H7 (cell line): ENCODE results near the gene NXNL2. TPM values are rescaled to one million over a fixed set of nuclear protein-coding genes. Genes with fewer than 3 reads are reported as not detected.

Experiments
- DNase-seq: peaks from one replicate; pipeline ENCODE4 v3.0.0; 2012
- H3K27me3 ChIP-seq: 2 replicates; pipeline ENCODE4 v1.6.0; 2011; ENCODE audit warnings: mild to moderate bottlenecking, low read length; ENCODE audit not compliant: control insufficient read depth, insufficient read depth
- H3K36me3 ChIP-seq: replicated peaks from 2 replicates; pipeline ENCODE4 v1.5.1; 2011; ENCODE audit warnings: low read length; ENCODE audit not compliant: control insufficient read depth, insufficient read depth
- H3K4me3 ChIP-seq: 2 replicates; pipeline ENCODE4 v1.5.1; 2011; ENCODE audit warnings: low read depth, mild to moderate bottlenecking, control low read depth, low read length, moderate library complexity; ENCODE audit not compliant: insufficient read depth
- total RNA-seq: library from RNA; depleted of rRNA; stranded (reverse); fragments of >200 nt; shearing (Covaris generic); gene quantifications from 2 replicates; pipeline ENCODE4 v1.2.3, GENCODE V29; 2014

Gene NXNL2
- total RNA-seq, 1 experiment from 2014 or later: 1.8 TPM

DNA sequence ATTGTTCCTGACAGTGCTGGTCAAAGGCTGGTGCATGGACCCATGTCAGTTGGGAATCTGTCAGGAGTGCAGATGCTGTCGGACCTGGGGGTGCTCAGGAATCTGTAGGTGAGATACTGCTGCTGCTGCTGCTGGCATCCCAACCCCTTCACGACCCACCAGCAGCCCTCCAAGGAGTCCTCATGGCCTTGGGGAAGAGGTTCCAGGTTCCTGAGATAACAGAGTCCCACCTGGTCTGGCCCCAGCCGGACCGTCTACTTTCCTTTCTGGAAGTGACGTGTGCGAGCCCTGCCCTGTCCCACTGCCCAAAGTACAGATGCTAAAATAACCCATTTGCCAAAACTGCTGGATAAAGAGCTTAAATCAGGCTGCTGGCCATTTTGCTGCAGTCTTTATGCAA lies 4.3 kb downstream of the NXNL2 start:
- Histone ChIP-seq H3K4me3 (no peak overlapping the region), H3K27me3 (peaks cover 14% of the 10 kb centered on the region), H3K36me3 (no peaks in the 10 kb centered on the region)
- no peak for DNase-seq

- Histone ChIP-seq H3K27me3 (peaks cover 12% of the 10 kb centered on the region), H3K36me3 (no peaks in the 10 kb centered on the region), H3K4me3 (no peak overlapping the region)
- no peak for DNase-seq
Observed at GRCh38 chr9:88540251-88540763, 5.3 kb downstream of the NXNL2 start.

GRCh38 chr9:88544245-88544644 lies 9.3 kb downstream of the NXNL2 start:
- Histone ChIP-seq H3K36me3 (no peaks in the 10 kb centered on the region), H3K27me3 (no peaks in the 10 kb centered on the region), H3K4me3 (no peak overlapping the region)
- no peak for DNase-seq

GRCh38 chr9:88551546-88552137 lies 16.7 kb downstream of the NXNL2 start:
- Histone ChIP-seq H3K36me3 (no peaks in the 10 kb centered on the region), H3K4me3 (no peak overlapping the region), H3K27me3 (no peaks in the 10 kb centered on the region; the same call in 1 of the 2 replicates)
- DNase-seq: peak; percentile 66

DNA sequence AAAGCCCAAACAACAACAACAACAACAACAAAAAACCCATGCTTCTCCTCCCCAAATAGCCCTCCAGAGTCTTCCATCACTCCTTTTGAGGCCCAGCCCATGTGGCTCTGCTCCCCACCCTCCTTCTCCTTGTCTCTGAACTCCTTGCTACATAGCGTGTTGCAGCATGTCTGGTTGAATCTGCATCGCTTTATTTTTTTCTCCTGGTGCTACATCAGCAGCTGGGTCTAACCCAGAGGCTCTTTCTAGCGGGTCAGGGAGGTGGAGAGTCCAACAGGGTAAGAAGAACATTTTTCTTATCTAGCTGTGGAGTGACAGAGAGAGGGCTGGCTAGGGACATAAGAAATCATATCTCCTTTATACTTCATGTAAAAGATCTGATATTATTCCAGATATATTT lies 18.4 kb downstream of the NXNL2 start:
- DNase-seq: no peak
- Histone ChIP-seq H3K36me3 (no peaks in the 10 kb centered on the region), H3K4me3 (no peak overlapping the region), H3K27me3 (no peaks in the 10 kb centered on the region; the same call in 1 of the 2 replicates)

DNA sequence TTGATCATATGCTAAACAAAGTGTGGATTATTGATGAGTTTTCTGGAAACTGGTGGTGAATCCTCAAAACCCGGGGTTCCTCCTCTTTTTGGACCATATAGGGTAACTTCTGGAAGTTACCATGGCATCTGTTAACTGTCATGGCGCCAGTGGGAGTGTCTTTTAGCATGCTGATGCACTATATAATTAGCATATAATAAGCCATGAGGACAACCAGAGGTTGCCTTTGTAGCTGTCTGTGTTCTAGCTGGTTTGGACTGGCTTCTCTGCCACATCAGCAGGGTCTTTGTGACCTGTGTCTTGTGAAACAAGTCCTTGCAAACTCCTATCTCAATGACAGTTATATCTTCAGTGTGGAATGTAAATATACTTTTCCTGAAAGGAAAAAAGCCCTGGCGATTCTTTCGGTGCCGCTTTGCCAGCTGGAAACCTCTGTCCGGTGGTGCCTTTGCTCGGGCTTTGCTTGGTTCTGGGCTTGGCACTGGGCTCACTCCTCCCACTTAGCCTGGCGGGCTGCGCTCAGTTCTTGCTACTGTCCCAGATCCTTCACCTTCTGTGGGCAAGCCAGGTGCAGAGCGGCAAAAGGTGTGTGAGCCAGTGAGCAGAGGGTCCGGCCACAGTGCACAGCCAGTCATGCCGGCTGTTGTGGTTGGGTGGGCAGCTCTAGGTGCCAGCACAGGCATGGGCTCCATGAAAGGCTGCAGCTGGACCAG lies 20.4 kb downstream of the NXNL2 start:
- Histone ChIP-seq H3K27me3 (no peaks in the 10 kb centered on the region; the same call in 1 of the 2 replicates), H3K4me3 (no peak overlapping the region), H3K36me3 (no peaks in the 10 kb centered on the region)
- DNase-seq: no peak

GRCh38 chr9:88559661-88560060 lies 24.7 kb downstream of the NXNL2 start:
- Histone ChIP-seq H3K4me3 (no peak overlapping the region), H3K27me3 (no peaks in the 10 kb centered on the region), H3K36me3 (no peaks in the 10 kb centered on the region)
- DNase-seq: no peak

DNA sequence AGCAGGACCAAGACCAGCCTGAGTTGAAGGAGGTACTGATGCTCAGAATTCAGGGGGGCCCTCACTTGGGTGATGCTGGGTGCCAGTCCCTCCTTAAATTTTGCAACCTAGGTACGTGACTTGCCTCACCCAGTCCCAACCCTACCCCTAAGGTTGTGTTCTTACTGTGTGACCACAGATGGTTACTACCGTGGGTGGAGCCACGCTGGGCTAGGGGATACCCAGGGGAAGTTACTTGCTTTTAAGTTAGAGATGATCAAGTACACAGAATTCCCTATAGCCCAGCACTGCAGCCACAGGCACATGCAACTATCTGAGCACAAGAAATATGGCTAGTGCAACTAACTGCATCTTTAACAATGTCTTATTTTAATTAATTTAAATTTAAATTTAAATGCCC lies 32.9 kb downstream of the NXNL2 start:
- no peak for DNase-seq
- H3K4me3 ChIP-seq: no peak overlapping the region
- H3K36me3 ChIP-seq: no peaks in the 10 kb centered on the region
- H3K27me3 ChIP-seq: no peaks in the 10 kb centered on the region

DNA sequence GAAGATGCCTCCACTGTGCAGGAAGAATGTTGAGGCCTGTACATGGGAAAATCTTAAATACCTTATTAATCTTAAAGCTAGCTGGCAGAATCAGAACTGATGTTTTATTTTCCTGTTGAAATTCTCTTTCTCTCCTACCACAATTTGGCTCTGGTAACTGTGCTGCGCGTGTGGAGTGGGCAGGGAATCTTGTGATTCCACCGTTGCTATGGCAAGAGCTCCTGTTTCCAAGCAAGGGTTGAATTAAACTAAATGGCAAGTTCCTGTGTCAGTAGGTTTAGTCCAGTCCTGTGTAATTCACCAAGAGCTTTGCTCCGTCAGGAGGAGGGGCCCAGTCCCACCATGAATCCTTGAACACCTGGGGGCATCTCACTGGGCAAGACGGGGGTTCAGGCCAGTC lies 36.4 kb downstream of the NXNL2 start:
- Histone ChIP-seq H3K4me3 (no peak overlapping the region), H3K36me3 (no peaks in the 10 kb centered on the region), H3K27me3 (no peaks in the 10 kb centered on the region)
- no peak for DNase-seq

DNA sequence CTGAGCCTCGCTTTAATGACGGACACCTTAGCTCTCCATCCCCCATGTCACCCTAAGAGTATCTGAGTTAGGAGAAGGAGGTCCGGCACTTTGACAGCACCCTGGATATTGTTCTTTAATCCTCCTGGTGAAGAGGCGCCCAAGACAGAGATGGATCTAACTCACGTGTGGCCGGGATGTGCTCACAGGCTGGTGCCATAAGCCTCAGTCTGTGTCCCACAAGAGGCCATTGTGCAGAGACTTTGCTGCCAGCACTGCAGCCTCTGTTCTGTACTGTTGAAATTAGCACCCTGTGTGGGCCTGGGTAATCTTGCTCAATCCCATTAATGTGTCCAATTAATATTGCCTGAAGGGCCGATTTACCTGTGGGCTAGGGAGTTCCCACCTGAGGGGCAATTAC lies 37.7 kb downstream of the NXNL2 start:
- Histone ChIP-seq H3K36me3 (no peaks in the 10 kb centered on the region), H3K27me3 (no peaks in the 10 kb centered on the region), H3K4me3 (no peak overlapping the region)
- no peak for DNase-seq

DNA sequence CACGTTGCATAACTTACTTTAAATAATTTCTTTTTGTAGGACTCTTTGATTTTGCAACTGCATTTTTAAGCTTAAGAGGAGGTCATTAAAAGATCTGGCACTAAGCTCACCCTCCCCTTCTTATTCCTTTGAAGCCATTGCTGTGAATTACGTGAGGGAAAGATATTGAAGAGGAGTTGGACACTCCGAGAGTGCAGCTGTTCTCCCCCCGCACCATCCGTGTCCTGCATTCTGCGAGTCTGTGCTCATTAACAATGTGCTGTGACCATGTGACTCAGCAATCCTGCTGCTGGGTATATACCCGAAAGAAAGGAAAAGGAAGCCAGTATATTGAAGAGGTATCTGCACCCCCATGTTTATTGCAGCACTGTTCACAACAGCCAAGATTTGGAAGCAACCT lies 40.0 kb downstream of the NXNL2 start:
- no peak for DNase-seq
- Histone ChIP-seq H3K27me3 (no peaks in the 10 kb centered on the region), H3K4me3 (no peak overlapping the region), H3K36me3 (no peaks in the 10 kb centered on the region)

DNA sequence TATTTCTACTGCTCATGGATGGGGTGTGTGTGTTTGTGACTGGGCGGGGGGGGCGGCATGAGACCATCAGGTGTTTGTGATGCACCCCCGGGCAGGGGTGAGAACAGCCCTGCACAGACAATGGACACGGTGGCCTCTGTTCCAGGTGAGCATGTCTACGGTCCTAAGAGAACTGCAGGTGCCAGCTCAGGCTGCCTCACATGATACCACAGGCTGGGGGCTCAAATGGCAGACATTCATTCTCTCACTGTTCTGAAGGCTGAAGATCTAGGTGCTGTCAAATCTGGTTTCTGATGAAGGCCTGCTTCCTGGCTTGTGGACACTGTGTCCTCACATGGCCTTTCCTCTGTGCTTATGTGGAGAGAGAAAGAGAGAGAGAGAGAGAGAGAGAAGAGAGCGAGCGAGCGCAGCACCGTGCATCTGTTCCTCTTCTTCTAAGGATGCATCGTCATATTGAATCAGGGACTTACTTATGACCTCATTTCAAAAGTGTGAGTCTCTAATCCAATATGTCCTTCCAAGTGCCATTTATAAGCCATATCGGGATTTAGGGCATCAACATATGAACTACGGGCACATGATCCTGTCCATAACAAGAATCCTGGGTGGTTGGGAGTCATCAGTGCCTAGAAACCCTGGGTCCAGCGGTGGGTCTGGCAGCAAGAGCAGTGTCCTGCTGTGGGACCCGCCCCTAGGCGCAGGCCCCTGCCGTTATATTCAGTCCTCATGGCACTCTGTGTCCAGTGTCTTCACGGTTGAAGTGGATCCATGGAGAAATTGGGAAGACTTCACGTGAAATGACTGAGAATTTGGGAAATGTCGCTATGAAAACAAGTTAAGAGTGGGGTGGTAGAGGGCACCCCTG lies 42.5 kb downstream of the NXNL2 start:
- Histone ChIP-seq H3K27me3 (no peaks in the 10 kb centered on the region), H3K4me3 (no peak overlapping the region), H3K36me3 (no peaks in the 10 kb centered on the region)
- no peak for DNase-seq

GRCh38 chr9:88578121-88579049 lies 43.4 kb downstream of the NXNL2 start:
- Histone ChIP-seq H3K27me3 (no peaks in the 10 kb centered on the region), H3K4me3 (no peak overlapping the region), H3K36me3 (no peaks in the 10 kb centered on the region)
- peak; percentile 93 for DNase-seq
